MM.1S (cell line): ENCODE data around the gene APPBP2.

ENCODE experiments used
- EZH2 ChIP-seq: fragments of 300-600 bp; sonication (generic); optimal IDR thresholded peaks from 2 replicates; pipeline ENCODE3; 2017; ENCODE audit warnings: low read depth, mild to moderate bottlenecking, antibody characterized with exemption, low read length, mixed read lengths
- EZH2phosphoT487 ChIP-seq: fragments of 300-600 bp; sonication (generic); IDR thresholded peaks from 2 replicates; pipeline ENCODE4 v1.6.1; 2018; ENCODE audit warnings: antibody characterized with exemption, low read length
- TF ChIP-seq, protein P1 (sequence below): fragments of 300-600 bp; sonication (generic); IDR thresholded peaks from 2 replicates; pipeline ENCODE4 v1.5.1; 2016; ENCODE audit warnings: antibody characterized with exemption, low read length, mixed read lengths

DNA sequence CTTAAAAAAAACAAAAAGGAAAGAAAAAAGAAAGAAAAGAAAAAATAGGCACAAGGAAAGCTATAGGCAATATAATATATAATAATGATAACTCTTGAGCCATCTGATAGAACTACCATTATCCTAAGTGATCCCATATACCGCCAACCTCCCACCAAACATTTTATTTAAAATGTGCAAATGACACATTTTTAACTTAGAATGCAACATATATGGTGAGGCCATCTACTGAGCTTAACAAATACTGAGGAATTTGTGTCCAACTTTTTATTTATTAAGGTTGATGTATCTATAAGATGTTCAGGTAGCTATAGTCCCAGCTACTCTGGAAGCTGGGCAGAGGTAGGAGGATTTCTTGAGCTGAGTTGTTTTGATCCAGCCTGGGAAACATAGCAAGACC, 14.4 kb upstream of the APPBP2 start:
- TF ChIP-seq, protein P1, sequence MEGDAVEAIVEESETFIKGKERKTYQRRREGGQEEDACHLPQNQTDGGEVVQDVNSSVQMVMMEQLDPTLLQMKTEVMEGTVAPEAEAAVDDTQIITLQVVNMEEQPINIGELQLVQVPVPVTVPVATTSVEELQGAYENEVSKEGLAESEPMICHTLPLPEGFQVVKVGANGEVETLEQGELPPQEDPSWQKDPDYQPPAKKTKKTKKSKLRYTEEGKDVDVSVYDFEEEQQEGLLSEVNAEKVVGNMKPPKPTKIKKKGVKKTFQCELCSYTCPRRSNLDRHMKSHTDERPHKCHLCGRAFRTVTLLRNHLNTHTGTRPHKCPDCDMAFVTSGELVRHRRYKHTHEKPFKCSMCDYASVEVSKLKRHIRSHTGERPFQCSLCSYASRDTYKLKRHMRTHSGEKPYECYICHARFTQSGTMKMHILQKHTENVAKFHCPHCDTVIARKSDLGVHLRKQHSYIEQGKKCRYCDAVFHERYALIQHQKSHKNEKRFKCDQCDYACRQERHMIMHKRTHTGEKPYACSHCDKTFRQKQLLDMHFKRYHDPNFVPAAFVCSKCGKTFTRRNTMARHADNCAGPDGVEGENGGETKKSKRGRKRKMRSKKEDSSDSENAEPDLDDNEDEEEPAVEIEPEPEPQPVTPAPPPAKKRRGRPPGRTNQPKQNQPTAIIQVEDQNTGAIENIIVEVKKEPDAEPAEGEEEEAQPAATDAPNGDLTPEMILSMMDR = no peak
- TF ChIP-seq EZH2 (no peak), EZH2phosphoT487 (no peak)
